Activated CD4-positive, alpha-beta memory T cell treated with anti-CD3 and anti-CD28 coated beads, Interleukin-2, amount 10 ng/mL, durations not matched to agents 7 days and 5 days (primary cell): ENCODE data around the gene MARCO. TPM values are rescaled to one million over a fixed set of nuclear protein-coding genes. Genes with fewer than 3 reads are reported as not detected.

Experiments used
- CTCF ChIA-PET: fragments of 350-600 bp; sonication (Branson Sonifier 250); formaldehyde crosslinking; loops from one replicate; lab custom pipeline; 2021; ENCODE audit warnings: antibody characterized with exemption, inconsistent platforms; lab: Charles Lee
- POLR2A ChIA-PET: fragments of 350-600 bp; sonication (Branson Sonifier 250); formaldehyde crosslinking; loops from one replicate; lab custom pipeline; 2021; ENCODE audit warnings: antibody characterized with exemption; lab: Charles Lee
- DNase-seq: peaks from one replicate; pipeline ENCODE4 v3.0.0-alpha.2; 2020
- H3K27ac Mint-ChIP-seq: one replicate; pipeline ENCODE4 v1.8.0; 2021; ENCODE audit warnings: mild to moderate bottlenecking, mixed read lengths
- H3K27me3 Mint-ChIP-seq: one replicate; pipeline ENCODE4 v1.8.0; 2021; ENCODE audit warnings: mixed read lengths
- H3K36me3 Mint-ChIP-seq: one replicate; pipeline ENCODE4 v1.8.0; 2021; ENCODE audit warnings: low read depth, mixed read lengths
- H3K4me1 Mint-ChIP-seq: one replicate; pipeline ENCODE4 v1.8.0; 2021; ENCODE audit warnings: mixed read lengths
- H3K4me3 Mint-ChIP-seq: one replicate; pipeline ENCODE4 v1.8.0; 2021; ENCODE audit warnings: mild to moderate bottlenecking, mixed read lengths
- H3K9me3 Mint-ChIP-seq: one replicate; pipeline ENCODE4 v1.8.0; 2021; ENCODE audit warnings: mixed read lengths
- total RNA-seq, 2 experiments: library from RNA; stranded (reverse); gene quantifications; one replicate each; pipeline ENCODE4 v1.2.3, GENCODE V29; 2021

MARCO gene
- total RNA-seq, 2 experiments from 2014 or later = not detected

DNA sequence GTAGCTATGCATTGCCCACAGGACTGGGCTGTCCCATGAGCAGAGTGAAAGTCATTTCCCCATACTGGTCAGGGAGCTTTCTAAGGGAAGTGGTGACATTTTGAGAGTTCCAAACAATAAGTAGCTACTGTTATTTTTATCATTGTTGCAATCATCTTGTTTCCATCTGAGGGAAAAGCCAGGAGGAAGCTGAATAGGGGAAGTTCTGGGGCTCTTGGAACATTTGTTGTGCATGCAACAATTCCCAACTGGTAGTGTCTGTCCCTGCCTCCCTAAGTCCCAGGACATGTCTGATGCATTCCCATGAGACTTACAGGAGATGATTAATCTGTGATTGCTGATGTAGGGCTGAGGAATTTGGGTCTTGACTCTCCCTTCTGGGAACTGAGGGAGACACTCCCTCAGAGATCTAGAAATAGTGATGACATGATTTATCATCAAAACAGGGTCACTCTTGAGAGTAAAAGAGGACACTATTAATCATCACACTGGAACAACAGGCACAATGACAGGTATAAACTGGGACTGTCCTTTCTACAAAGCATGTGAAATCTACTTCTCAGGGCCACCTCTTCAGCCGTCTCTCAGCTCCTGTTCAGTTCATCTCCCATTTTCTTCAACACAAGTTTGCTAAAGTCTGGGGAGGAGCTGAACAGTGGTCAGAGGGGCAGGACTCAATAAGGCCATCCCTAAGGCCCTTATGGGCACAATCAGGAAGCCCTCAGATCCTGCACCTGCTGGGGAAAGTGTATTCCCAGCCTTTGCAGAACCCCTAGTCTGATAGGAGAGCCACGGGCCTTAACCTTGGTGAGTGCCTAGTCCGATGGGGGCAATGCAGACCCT is 28.0 kb upstream of the MARCO start:
- Mint-ChIP-seq H3K9me3 (no peaks in the 10 kb centered on the region), H3K4me3 (no peak overlapping the region), H3K36me3 (no peaks in the 10 kb centered on the region), H3K4me1 (no peaks in the 10 kb centered on the region), H3K27me3 (no peaks in the 10 kb centered on the region), H3K27ac (no peak overlapping the region)
- POLR2A ChIA-PET = no interaction called here
- CTCF ChIA-PET = no interaction called here
- no peak for DNase-seq

DNA sequence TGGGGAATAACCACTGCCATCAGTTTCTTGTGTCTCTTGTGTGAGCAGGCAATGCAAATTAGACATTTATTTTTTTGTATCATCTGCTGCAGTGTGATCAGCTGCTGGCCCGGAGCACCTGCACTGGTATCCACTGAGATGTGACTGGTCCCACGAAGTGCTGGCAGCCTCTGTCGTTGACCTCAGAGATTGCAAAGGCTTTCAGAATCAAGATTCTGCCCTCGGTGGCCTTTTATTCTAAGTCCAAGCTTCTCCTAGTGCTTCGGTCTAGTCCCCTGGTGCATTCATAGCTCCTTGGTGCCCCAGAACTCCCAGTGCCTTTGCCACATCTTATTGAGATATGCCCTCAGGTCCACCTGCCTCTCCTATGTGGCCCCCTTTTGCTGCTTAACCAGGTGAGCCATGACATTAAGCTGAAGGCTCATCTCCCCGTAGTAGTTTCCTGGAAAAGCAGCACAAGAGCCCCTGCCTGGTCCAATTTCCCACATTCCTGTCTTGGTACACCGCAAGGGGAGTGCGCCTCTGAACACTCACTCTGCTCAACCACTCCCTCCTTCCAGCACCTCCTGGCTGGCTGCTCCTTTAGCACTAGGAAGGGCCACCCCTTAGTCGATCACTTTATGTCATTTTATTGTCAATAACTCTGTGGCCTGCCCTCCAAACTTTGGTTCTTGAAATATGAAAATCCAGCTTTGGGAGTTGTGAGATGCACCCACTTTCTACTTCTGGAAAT is 27.1 kb upstream of the MARCO start:
- CTCF ChIA-PET = no interaction called here
- no peaks in the 10 kb centered on the region for H3K27me3 Mint-ChIP-seq
- H3K27ac Mint-ChIP-seq = no peak overlapping the region
- POLR2A ChIA-PET = no interaction called here
- no peaks in the 10 kb centered on the region for H3K4me1 Mint-ChIP-seq
- no peak overlapping the region for H3K4me3 Mint-ChIP-seq
- no peaks in the 10 kb centered on the region for H3K9me3 Mint-ChIP-seq
- no peak for DNase-seq
- no peaks in the 10 kb centered on the region for H3K36me3 Mint-ChIP-seq

DNA sequence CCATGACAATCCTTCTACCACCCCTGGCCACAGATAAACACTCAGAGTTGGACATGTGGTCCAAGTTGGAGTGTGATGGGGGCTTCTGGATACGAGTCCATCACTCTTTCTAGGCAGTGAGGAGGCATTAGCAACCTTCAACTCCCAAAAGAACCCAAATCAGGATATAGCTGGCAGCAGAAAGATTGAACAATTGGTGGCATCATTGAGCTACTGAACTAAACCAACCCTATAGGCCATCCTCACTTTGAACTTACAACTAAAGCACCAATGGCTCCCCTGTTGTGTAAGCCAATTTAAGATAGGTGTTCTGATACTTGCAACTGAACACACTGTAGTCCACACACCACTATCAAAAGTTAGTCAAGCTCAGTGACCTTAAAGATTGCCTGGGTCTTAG is 24.0 kb upstream of the MARCO start:
- Mint-ChIP-seq H3K4me3 (no peak overlapping the region), H3K36me3 (no peaks in the 10 kb centered on the region), H3K9me3 (no peaks in the 10 kb centered on the region), H3K27me3 (peaks cover 2% of the 10 kb centered on the region), H3K27ac (no peak overlapping the region), H3K4me1 (no peaks in the 10 kb centered on the region)
- CTCF ChIA-PET = interaction anchor here (0.9 kb wide), 1 partner anchor 267 kb away, joined by 3 read pairs; no protein-coding TSS in a partner anchor
- POLR2A ChIA-PET = no interaction called here
- no peak for DNase-seq

DNA sequence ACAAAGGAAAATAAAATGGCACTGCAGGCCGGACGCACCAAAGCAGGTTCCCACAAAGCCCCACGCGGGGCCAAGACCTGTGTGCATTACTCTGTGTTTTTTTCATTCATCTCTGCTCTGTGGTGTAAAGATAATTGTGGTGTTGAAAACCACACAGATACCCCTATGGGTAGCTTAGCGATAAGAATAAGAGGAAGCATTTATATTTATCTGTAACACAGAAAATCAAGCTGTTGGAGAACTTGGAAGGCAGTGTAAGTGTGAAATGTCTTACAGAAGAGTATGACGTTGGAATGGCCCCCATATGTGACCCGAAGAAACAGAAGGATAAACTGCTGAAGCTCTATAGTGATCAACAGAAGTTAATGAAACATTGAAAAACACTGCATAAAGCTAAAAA is 20.3 kb upstream of the MARCO start:
- H3K36me3 Mint-ChIP-seq = no peaks in the 10 kb centered on the region
- DNase-seq = no peak
- CTCF ChIA-PET = no interaction called here
- H3K27me3 Mint-ChIP-seq = peaks cover 2% of the 10 kb centered on the region
- H3K4me3 Mint-ChIP-seq = no peak overlapping the region
- H3K27ac Mint-ChIP-seq = no peak overlapping the region
- H3K9me3 Mint-ChIP-seq = no peaks in the 10 kb centered on the region
- H3K4me1 Mint-ChIP-seq = no peaks in the 10 kb centered on the region
- POLR2A ChIA-PET = no interaction called here

DNA sequence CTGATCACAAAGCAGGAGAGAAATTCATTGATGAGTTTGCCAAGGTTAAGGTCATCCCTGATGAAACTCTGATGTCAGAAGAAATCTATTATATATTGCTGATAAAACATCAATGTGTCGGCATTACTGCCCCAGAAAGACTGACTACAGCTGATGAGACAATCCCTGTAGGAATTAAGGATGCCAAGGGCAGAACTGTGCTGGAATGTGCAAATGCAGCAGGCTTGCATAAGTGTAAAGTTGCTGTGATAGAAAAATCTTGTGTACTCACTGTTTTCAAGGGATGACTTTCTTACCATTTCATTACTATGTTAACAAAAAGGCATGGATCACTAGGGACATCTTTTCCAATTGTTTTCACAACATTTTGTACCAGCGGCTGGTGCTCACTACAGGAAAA is 19.7 kb upstream of the MARCO start:
- H3K27ac Mint-ChIP-seq = no peak overlapping the region
- DNase-seq = no peak
- no peaks in the 10 kb centered on the region for H3K4me1 Mint-ChIP-seq
- H3K9me3 Mint-ChIP-seq = no peaks in the 10 kb centered on the region
- H3K36me3 Mint-ChIP-seq = no peaks in the 10 kb centered on the region
- POLR2A ChIA-PET = no interaction called here
- H3K4me3 Mint-ChIP-seq = no peak overlapping the region
- CTCF ChIA-PET = no interaction called here
- H3K27me3 Mint-ChIP-seq = peaks cover 2% of the 10 kb centered on the region

DNA sequence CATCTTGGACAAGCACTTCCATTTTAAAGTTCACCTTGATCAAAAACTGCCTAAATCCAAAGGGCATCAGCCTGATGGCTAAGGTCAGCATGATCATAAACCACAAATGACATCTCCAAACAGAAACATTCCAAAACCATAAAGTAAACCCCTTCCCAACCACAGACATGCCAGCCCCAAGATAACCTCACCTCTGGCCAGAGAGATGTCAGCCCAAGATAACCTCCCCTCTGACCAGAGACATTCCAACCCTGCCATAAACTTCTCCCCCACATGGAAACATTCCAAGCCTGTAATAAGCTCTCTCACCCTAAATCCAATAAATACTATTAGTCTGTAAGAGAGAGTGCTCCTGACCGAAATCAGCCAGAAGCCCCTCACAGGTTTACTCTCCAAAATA is 18.6 kb upstream of the MARCO start:
- no peak overlapping the region for H3K27ac Mint-ChIP-seq
- H3K4me1 Mint-ChIP-seq = no peaks in the 10 kb centered on the region
- DNase-seq = no peak
- H3K27me3 Mint-ChIP-seq = peaks cover 2% of the 10 kb centered on the region
- ChIA-PET POLR2A (no interaction called here), CTCF (no interaction called here)
- H3K4me3 Mint-ChIP-seq = no peak overlapping the region
- no peaks in the 10 kb centered on the region for H3K9me3 Mint-ChIP-seq
- no peaks in the 10 kb centered on the region for H3K36me3 Mint-ChIP-seq

DNA sequence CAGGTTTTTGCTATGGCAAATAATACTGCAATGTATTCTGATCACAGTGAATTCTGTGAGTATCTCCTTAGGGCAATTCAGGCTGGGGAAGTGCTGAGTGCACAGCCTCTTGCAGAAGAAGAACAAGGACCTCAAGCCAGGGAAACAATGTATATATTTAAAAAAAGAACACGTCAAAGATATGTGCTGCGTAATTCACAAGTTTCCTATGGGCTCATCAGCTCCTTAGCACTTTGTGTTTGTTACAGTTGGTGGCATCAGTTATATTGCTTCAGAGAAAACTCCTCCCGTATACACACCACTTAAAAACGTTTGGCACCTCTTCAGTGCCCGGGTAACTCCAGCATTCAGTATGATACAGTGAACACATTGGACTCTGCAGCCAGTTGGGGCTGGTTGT is 16.5 kb upstream of the MARCO start:
- POLR2A ChIA-PET = no interaction called here
- no peaks in the 10 kb centered on the region for H3K36me3 Mint-ChIP-seq
- no peak for DNase-seq
- CTCF ChIA-PET = no interaction called here
- no peaks in the 10 kb centered on the region for H3K4me1 Mint-ChIP-seq
- H3K4me3 Mint-ChIP-seq = no peak overlapping the region
- peaks cover 2% of the 10 kb centered on the region for H3K9me3 Mint-ChIP-seq
- H3K27me3 Mint-ChIP-seq = peaks cover 2% of the 10 kb centered on the region
- H3K27ac Mint-ChIP-seq = no peak overlapping the region

DNA sequence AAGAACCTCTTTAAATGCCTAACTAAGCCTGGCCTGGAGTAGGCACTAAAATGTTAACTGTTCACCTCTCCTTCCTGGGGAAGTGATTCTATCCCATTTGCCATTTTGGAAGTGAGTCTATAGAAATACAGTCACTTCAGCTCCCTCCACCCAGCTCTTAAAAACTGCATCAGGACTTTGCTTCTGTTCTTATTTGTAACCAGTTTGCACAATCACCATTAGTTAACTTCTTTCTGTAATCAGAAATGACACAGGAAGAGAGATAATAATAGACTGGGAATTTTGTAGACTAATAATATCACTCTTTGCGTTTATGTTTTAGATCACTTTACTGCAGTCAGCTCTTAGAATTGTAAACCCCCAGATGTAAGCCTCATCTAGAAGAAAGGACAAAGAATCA is 16.0 kb upstream of the MARCO start:
- CTCF ChIA-PET = no interaction called here
- peaks cover 4% of the 10 kb centered on the region for H3K9me3 Mint-ChIP-seq

DNA sequence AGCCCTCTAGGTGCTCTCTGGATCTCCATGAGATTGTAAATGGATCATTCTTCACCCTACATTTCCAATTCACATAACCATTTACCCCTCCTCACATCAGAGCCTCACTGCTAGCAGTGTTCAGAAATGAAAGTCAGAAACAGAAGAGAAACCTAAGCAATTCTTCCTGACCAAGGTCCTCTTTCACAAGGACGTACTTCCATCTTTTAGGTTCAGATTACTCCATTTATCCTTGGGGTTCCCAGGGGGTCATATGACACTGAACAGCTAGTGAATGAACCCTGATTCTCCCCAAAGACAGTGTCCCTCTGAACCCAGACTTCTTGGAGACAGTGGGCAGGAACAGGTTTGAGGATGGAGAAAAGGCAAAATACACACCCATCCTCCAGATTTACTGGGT is 12.9 kb upstream of the MARCO start:
- no peaks in the 10 kb centered on the region for H3K27me3 Mint-ChIP-seq
- POLR2A ChIA-PET = no interaction called here
- no peak for DNase-seq
- H3K9me3 Mint-ChIP-seq = peaks cover 13% of the 10 kb centered on the region
- no peak overlapping the region for H3K27ac Mint-ChIP-seq
- no peaks in the 10 kb centered on the region for H3K36me3 Mint-ChIP-seq
- CTCF ChIA-PET = no interaction called here
- no peaks in the 10 kb centered on the region for H3K4me1 Mint-ChIP-seq
- no peak overlapping the region for H3K4me3 Mint-ChIP-seq

More for the DNA sequence above, 16.0 kb upstream of the MARCO start:
- POLR2A ChIA-PET = no interaction called here
- Mint-ChIP-seq H3K36me3 (no peaks in the 10 kb centered on the region), H3K4me1 (no peaks in the 10 kb centered on the region), H3K27me3 (peaks cover under 1% of the 10 kb centered on the region), H3K4me3 (no peak overlapping the region), H3K27ac (no peak overlapping the region)
- DNase-seq = no peak

DNA sequence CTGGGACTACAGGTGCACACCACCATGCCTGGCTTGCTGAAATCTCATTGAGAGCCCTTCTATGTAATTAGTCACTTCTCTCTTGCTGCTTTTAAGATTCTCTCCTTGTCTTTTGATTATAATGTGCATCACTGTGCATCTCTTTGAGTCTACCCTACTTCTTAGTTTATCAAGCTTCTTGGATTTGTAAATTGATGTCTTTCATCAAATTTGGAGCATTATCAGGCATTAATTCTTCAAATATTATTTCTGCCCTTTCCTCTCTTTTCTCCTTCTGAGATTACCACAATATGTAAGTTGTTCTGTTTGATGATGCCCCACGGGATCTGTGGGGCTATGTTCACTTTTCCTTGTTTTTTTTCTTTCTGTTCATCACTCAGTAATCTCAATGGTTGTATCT is 9.0 kb upstream of the MARCO start:
- Mint-ChIP-seq H3K27me3 (no peaks in the 10 kb centered on the region), H3K4me1 (no peaks in the 10 kb centered on the region), H3K4me3 (no peak overlapping the region), H3K27ac (no peak overlapping the region), H3K36me3 (no peaks in the 10 kb centered on the region), H3K9me3 (peaks cover 13% of the 10 kb centered on the region)
- no peak for DNase-seq
- POLR2A ChIA-PET = no interaction called here
- CTCF ChIA-PET = no interaction called here

DNA sequence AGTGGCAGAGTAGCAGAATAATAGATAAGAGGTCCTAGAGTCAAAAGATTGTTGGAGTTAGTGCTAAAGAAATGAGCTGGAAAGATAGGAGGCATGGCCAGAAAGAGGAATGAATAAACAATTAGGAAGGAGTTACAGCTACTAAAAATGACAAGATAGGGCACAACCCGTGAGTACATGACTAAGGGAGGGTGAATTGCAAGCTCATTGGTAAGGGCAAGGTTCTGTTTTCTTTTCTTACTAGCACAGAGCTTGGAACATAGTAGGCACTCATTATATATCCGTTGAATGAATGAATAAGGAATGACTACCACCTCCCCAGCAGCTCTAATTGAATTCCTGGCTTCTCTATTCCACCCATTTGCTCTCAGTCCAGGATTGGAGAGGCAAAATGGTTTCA is 5.7 kb upstream of the MARCO start:
- no peak overlapping the region for H3K4me3 Mint-ChIP-seq
- no peak for DNase-seq
- no peaks in the 10 kb centered on the region for H3K4me1 Mint-ChIP-seq

DNA sequence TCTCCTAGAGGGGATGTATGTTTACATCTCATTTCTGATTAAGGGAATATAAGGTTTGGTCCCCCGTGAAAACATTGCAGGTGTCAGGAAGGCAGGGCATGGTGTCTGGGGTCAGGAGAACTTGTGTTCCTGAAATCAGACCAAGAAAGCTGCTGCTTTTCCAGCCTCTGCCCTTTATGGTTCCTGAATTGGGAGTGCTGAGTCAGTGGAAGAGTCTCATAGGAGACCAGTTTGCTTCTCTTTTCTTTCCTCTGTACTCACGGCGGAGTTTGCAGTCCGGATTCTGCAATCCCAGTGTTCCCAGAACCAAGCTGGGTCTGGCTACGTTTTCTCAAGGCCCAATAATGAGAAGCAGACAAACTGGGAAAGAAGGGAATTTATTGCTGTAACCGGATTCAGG is 5.1 kb upstream of the MARCO start:
- H3K27ac Mint-ChIP-seq = no peak overlapping the region
- no peaks in the 10 kb centered on the region for H3K4me1 Mint-ChIP-seq
- H3K9me3 Mint-ChIP-seq = peaks cover 9% of the 10 kb centered on the region
- H3K27me3 Mint-ChIP-seq = no peaks in the 10 kb centered on the region
- H3K36me3 Mint-ChIP-seq = no peaks in the 10 kb centered on the region
- ChIA-PET CTCF (no interaction called here), POLR2A (no interaction called here)
- no peak overlapping the region for H3K4me3 Mint-ChIP-seq
- no peak for DNase-seq

More for the DNA sequence above, 5.7 kb upstream of the MARCO start:
- Mint-ChIP-seq H3K27me3 (no peaks in the 10 kb centered on the region), H3K9me3 (peaks cover 9% of the 10 kb centered on the region), H3K36me3 (no peaks in the 10 kb centered on the region), H3K27ac (no peak overlapping the region)
- POLR2A ChIA-PET = no interaction called here
- CTCF ChIA-PET = interaction anchor here (0.5 kb wide), 1 partner anchor 1619 kb away, joined by 3 read pairs; no protein-coding TSS in a partner anchor

DNA sequence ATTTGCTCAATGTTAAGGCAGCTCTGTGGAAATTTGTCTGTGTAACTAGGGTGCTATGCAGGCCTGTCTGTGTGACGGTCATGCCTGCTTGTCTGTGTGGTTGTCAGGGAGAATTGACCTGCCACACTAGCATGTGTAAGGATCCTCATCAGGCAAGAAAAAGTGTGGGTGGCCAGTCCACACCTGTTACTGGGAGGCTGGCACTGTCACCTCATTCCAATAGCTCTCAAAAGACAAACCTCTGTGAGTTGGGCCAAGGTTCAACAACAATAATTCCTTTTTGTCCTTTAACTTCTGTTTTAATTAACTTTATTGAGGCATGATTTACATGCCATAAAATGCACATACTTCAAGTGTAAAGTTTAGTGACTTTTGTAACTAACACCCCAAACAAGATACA is 4.2 kb upstream of the MARCO start:
- Mint-ChIP-seq H3K27ac (no peak overlapping the region), H3K36me3 (no peaks in the 10 kb centered on the region), H3K27me3 (no peaks in the 10 kb centered on the region), H3K4me3 (no peak overlapping the region), H3K9me3 (peaks cover 7% of the 10 kb centered on the region), H3K4me1 (no peaks in the 10 kb centered on the region)
- ChIA-PET POLR2A (no interaction called here), CTCF (no interaction called here)
- DNase-seq = no peak
